OCI-LY3 (cell line): ENCODE measurements around the gene GRN.

Experiments
- H2AFZ ChIP-seq: fragments of 200-600, 300-600 bp; shearing (Covaris generic); 2 replicates; pipeline ENCODE4 v1.6.0; 2014; ENCODE audit warnings: antibody characterized with exemption, low read depth, low read length
- H3K27ac ChIP-seq: fragments of 200-600, 300-600 bp; sonication (generic); 2 replicates; pipeline ENCODE4 v1.5.1; 2014; ENCODE audit warnings: mild to moderate bottlenecking, low read length, moderate library complexity, mixed read lengths
- H3K27me3 ChIP-seq: fragments of 200-600, 300-600 bp; sonication (generic); 2 replicates; pipeline ENCODE4 v1.6.1; 2014; ENCODE audit warnings: low read depth, low read length, mixed read lengths
- H3K36me3 ChIP-seq: fragments of 200-600, 300-600 bp; sonication (generic); replicated peaks from 2 replicates; pipeline ENCODE3; 2014; ENCODE audit warnings: low read depth, low read length, mixed read lengths
- H3K4me1 ChIP-seq: fragments of 300-600, 200-600 bp; sonication (generic); 2 replicates; pipeline ENCODE4 v1.6.1; 2014; ENCODE audit warnings: low read length, mixed read lengths
- H3K4me2 ChIP-seq: fragments of 200-600, 300-600 bp; sonication (generic); 2 replicates; pipeline ENCODE4 v1.6.1; 2014; ENCODE audit warnings: low read length, mixed read lengths
- H3K4me3 ChIP-seq: fragments of 300-600, 200-600 bp; sonication (generic); 2 replicates; pipeline ENCODE4 v1.5.1; 2014; ENCODE audit warnings: antibody characterized with exemption, mild to moderate bottlenecking, low read length, moderate library complexity
- H3K79me2 ChIP-seq: fragments of 300-600, 200-600 bp; shearing (Covaris generic); 2 replicates; pipeline ENCODE4 v1.6.1; 2014; ENCODE audit warnings: mild to moderate bottlenecking, low read length, mixed read lengths
- H3K9ac ChIP-seq: fragments of 300-600, 200-600 bp; shearing (Covaris generic); 2 replicates; pipeline ENCODE4 v1.6.0; 2014; ENCODE audit warnings: mild to moderate bottlenecking, low read length, moderate library complexity
- H3K9me3 ChIP-seq: fragments of 200-600, 300-600 bp; shearing (Covaris generic); 2 replicates; pipeline ENCODE4 v1.6.1; 2014; ENCODE audit warnings: low read length, mixed read lengths; ENCODE audit not compliant: insufficient read depth
- H4K20me1 ChIP-seq: fragments of 200-600, 300-600 bp; sonication (generic); 2 replicates; pipeline ENCODE4 v1.6.1; 2016; ENCODE audit warnings: low read length, mixed read lengths; ENCODE audit not compliant: insufficient read depth
- CTCF ChIP-seq: fragments of 200-600, 300-600 bp; sonication (generic); IDR thresholded peaks from 2 replicates; pipeline ENCODE4 v1.5.1; 2014; ENCODE audit warnings: antibody characterized with exemption, low read length, low read depth
- EZH2phosphoT487 ChIP-seq: fragments of 200-600 bp; shearing (Covaris generic); IDR thresholded peaks from 2 replicates; pipeline ENCODE4 v1.6.1; 2018; ENCODE audit warnings: antibody characterized with exemption, mixed run types, low read depth

GRN gene

DNA sequence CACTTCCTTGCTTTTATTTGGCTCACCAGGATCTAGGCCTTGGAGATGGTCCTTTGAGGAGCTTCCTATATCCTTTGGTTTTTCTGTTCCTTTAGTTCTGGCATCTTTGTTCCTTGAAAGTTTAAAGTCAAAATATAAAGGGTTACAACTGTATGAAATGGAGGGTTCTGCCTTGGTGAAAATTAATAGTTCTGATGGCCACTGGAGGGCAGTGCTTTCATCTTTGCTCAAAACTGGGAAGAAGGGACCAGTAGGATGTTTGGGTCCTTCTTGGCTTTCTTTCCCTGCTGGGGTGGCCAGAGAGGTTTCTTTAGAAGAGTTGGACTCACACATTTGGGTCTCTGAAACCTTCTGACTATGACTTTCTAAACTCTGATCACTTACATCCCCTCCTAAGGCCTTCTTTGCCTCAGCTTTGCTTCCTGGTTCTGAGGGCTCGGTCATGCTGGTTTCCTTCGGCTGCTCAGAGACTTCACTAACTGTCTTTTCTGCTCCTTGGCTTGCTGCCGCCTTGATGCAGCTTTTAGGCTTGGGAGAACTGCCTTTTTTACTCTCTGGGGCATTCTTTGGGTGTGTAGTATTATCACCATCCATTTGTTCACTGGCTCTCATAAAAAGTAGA lies 55.2 kb downstream of the GRN start:
- peaks cover 40% of the 10 kb centered on the region for H3K36me3 ChIP-seq
- no peak overlapping the region for H3K4me3 ChIP-seq
- no peak for TF ChIP-seq EZH2phosphoT487
- peak; percentile 68 for TF ChIP-seq CTCF

More for the DNA sequence above, 55.2 kb downstream of the GRN start:
- Histone ChIP-seq H4K20me1 (no peaks in the 10 kb centered on the region), H3K4me2 (no peak overlapping the region), H3K4me1 (peaks cover 12% of the 10 kb centered on the region), H3K27me3 (no peaks in the 10 kb centered on the region), H3K79me2 (no peaks in the 10 kb centered on the region), H3K9me3 (no peaks in the 10 kb centered on the region), H2AFZ (no peak overlapping the region), H3K27ac (0 out of 2 replicates have a peak overlapping the region, but pooled peaks have one; percentile 4), H3K9ac (no peak overlapping the region)
